HCT116 (cell line): Measurements from ENCODE around the gene SPESP1. TPM values are rescaled to one million over a fixed set of nuclear protein-coding genes. Genes with fewer than 3 reads are reported as not detected.

Experiments
- ATAC-seq: fragments of 200-7000 bp; cut with Tn5 transposase; 2 replicates; pipeline ENCODE4 v1.9.1; 2020; ENCODE audit warnings: mild to moderate bottlenecking, moderate library complexity
- BruUV-seq: library from RNA; stranded (reverse); fragments of 400-500 nt; replicated peaks from 2 replicates; lab custom pipeline; 2021; lab: Mats Ljungman, UMichigan
- CTCF ChIA-PET: fragments of 300-600 bp; sonication (Branson Sonifier 250); formaldehyde crosslinking; loops from one replicate; lab custom pipeline; 2021; ENCODE audit warnings: antibody characterized with exemption; lab: Charles Lee
- POLR2A ChIA-PET: fragments of 300-600, 350-600 bp; sonication (Branson Sonifier 250); formaldehyde crosslinking; loops from one replicate; lab custom pipeline; 2021; ENCODE audit warnings: antibody characterized with exemption; lab: Charles Lee
- RAD21 ChIA-PET, 2 experiments: fragments of 300-600 bp; sonication (Branson Sonifier 250); formaldehyde crosslinking; loops; one replicate each; lab custom pipeline; 2023; ENCODE audit warnings: low total read pairs in 2 of 2; ENCODE audit not compliant: uncharacterized antibody in 2 of 2, unreplicated experiment in 2 of 2, low non-redundant PET in 1 of 2; lab: Charles Lee
- DNase-seq: peaks from one replicate; pipeline ENCODE4 v3.0.0-alpha.2; 2010; ENCODE audit warnings: low read depth, low spot score
- H2AFZ ChIP-seq: fragments of 200-600 bp; shearing (Covaris generic), sonication (generic); 2 replicates; pipeline ENCODE4 v1.6.1; 2017; ENCODE audit warnings: low read depth, mixed run types, mixed read lengths, antibody characterized with exemption, low read length; ENCODE audit not compliant: poor library complexity, severe bottlenecking
- H3K27ac ChIP-seq: 2 replicates; pipeline ENCODE4 v1.5.1; 2012; ENCODE audit warnings: low read depth, low read length
- H3K27me3 ChIP-seq: fragments of 200-600 bp; sonication (generic); 2 replicates; pipeline ENCODE4 v1.6.1; 2016; ENCODE audit warnings: mixed run types, low read length, mixed read lengths; ENCODE audit not compliant: insufficient read depth
- H3K36me3 ChIP-seq, 2 experiments: fragments of 200-500 bp in 1 of 2; fragments of 200-600 bp in 1 of 2; sonication (Bioruptor generic) in 1 of 2; sonication (generic) in 1 of 2; 2 replicates each; pipeline versions ENCODE4 v1.5.1 to v1.6.1; 2014 to 2016; ENCODE audit warnings: low read length in 2 of 2, inconsistent platforms in 1 of 2, mixed read lengths in 1 of 2, mixed run types in 1 of 2; ENCODE audit not compliant: insufficient read depth in 2 of 2, control insufficient read depth in 1 of 2
- H3K4me1 ChIP-seq, 2 experiments: fragments of 200-600 bp in 1 of 2; sonication (generic) in 1 of 2; 2 replicates each; pipeline versions ENCODE4 v1.5.1 to v1.6.1; 2012 to 2017; ENCODE audit warnings: low read length in 2 of 2, inconsistent platforms in 1 of 2, mild to moderate bottlenecking in 1 of 2, mixed read lengths in 1 of 2, mixed run types in 1 of 2, moderate library complexity in 1 of 2; ENCODE audit not compliant: insufficient read depth in 2 of 2, control insufficient read depth in 1 of 2
- H3K4me2 ChIP-seq: fragments of 200-600 bp; sonication (generic); 2 replicates; pipeline ENCODE4 v1.6.1; 2017; ENCODE audit warnings: mixed run types, low read length, mixed read lengths
- H3K4me3 ChIP-seq, 2 experiments: fragments of 200-600 bp in 1 of 2; sonication (generic) in 1 of 2; replicated peaks in 1 of 2; 2 replicates each; pipeline ENCODE4 v1.5.1; 2011 to 2016; ENCODE audit warnings: low read length in 2 of 2, control low read depth in 1 of 2, low read depth in 1 of 2, mild to moderate bottlenecking in 1 of 2, mixed read lengths in 1 of 2, mixed run types in 1 of 2
- H3K79me2 ChIP-seq: fragments of 200-600 bp; sonication (generic); 2 replicates; pipeline ENCODE4 v1.6.1; 2017; ENCODE audit warnings: mild to moderate bottlenecking, mixed run types, low read length, moderate library complexity, mixed read lengths; ENCODE audit not compliant: insufficient read depth
- H3K9ac ChIP-seq: fragments of 200-600 bp; sonication (generic); 2 replicates; pipeline ENCODE4 v1.6.1; 2016; ENCODE audit warnings: low read length, mixed read lengths
- H3K9me2 ChIP-seq: fragments of 200-600 bp; sonication (generic), shearing (Covaris generic); 2 replicates; pipeline ENCODE4 v1.6.1; 2017; ENCODE audit warnings: mixed run types, mild to moderate bottlenecking, moderate library complexity; ENCODE audit not compliant: insufficient read depth
- H3K9me3 ChIP-seq, 2 experiments: fragments of 200-500 bp in 1 of 2; fragments of 200-600 bp in 1 of 2; sonication (Bioruptor generic) in 1 of 2; sonication (generic) in 1 of 2; 2 replicates each; pipeline ENCODE4 v1.6.1; 2014 to 2017; ENCODE audit warnings: low read length in 2 of 2, mixed read lengths in 2 of 2, inconsistent platforms in 1 of 2, low read depth in 1 of 2, mild to moderate bottlenecking in 1 of 2, mixed run types in 1 of 2, moderate library complexity in 1 of 2; ENCODE audit not compliant: control insufficient read depth in 1 of 2, insufficient read depth in 1 of 2
- H4K20me1 ChIP-seq: fragments of 200-600 bp; sonication (generic), shearing (Covaris generic); 2 replicates; pipeline ENCODE4 v1.6.1; 2017; ENCODE audit warnings: mixed run types, mild to moderate bottlenecking, moderate library complexity; ENCODE audit not compliant: insufficient read depth
- CTCF ChIP-seq, 3 experiments: fragments of 200-600 bp in 1 of 3; sonication (generic) in 1 of 3; IDR thresholded peaks in 2 of 3; conservative IDR thresholded peaks in 1 of 3; 2 replicates each; pipeline ENCODE4 v1.5.1; 2012 to 2017; ENCODE audit warnings: low read depth in 2 of 3, low read length in 2 of 3, antibody characterized with exemption in 1 of 3, borderline replicate concordance in 1 of 3, control low read depth in 1 of 3, mild to moderate bottlenecking in 1 of 3, mixed read lengths in 1 of 3, mixed run types in 1 of 3, moderate library complexity in 1 of 3; ENCODE audit not compliant: insufficient read depth in 1 of 3
- EGR1 ChIP-seq: IDR thresholded peaks from 2 replicates; pipeline ENCODE4 v1.6.1; 2012; ENCODE audit warnings: low read depth
- FOSL1 ChIP-seq: IDR thresholded peaks from 2 replicates; pipeline ENCODE4 v1.6.1; 2012; ENCODE audit warnings: low read depth
- JUND ChIP-seq: IDR thresholded peaks from 2 replicates; pipeline ENCODE4 v1.6.1; 2012
- RAD21 ChIP-seq: IDR thresholded peaks from 2 replicates; pipeline ENCODE4 v1.6.1; 2012; ENCODE audit warnings: low read depth, mild to moderate bottlenecking
- REST ChIP-seq: IDR thresholded peaks from 2 replicates; pipeline ENCODE4 v1.6.1; 2012; ENCODE audit warnings: low read depth
- SRF ChIP-seq: IDR thresholded peaks from 2 replicates; pipeline ENCODE4 v1.6.1; 2012; ENCODE audit warnings: low read depth
- TCF7L2 ChIP-seq: IDR thresholded peaks from 2 replicates; pipeline ENCODE4 v1.7.0; 2011; ENCODE audit warnings: borderline replicate concordance, inconsistent platforms; ENCODE audit not compliant: insufficient read depth, insufficient read length; ENCODE audit errors: extremely low read depth
- ZNF274 ChIP-seq: fragments of 200-500 bp; sonication (Bioruptor generic); IDR thresholded peaks from 2 replicates; pipeline ENCODE4 v1.6.1; 2014; ENCODE audit warnings: mild to moderate bottlenecking, low read depth, low read length, inconsistent platforms
- intact Hi-C: fragments of 100-400 bp; cut with micrococcal nuclease; formaldehyde crosslinking; loops from 2 replicates; pipeline ENCODE4 v1.10.0; 2022
- total RNA-seq: library from RNA; stranded (reverse); gene quantifications from one replicate; pipeline ENCODE4 v1.2.1, GENCODE V29; 2021; ENCODE audit not compliant: unreplicated experiment

SPESP1 gene
- total RNA-seq, 1 experiment from 2014 or later, result not detected

- DNase-seq, result no peak
- Histone ChIP-seq H3K36me3 (no peaks in the 10 kb centered on the region), H2AFZ (no peak overlapping the region), H3K9ac (no peak overlapping the region), H3K4me2 (no peak overlapping the region), H3K27ac (no peak overlapping the region), H3K4me3 (no peak overlapping the region), H3K9me3 (no peaks in the 10 kb centered on the region), H4K20me1 (no peaks in the 10 kb centered on the region), H3K9me2 (no peaks in the 10 kb centered on the region), H3K4me1 (no peaks in the 10 kb centered on the region), H3K27me3 (no peaks in the 10 kb centered on the region), H3K79me2 (no peaks in the 10 kb centered on the region)
- ChIA-PET RAD21 (no interaction called here), CTCF (interaction anchor here (0.9 kb wide), 1 partner anchor 20 kb away, joined by 3 read pairs; no protein-coding TSS in a partner anchor), POLR2A (no interaction called here)
- BruUV-seq, result no TSS peak
- intact Hi-C loops, result no loop called here
- no peak for TF ChIP-seq FOSL1
- no peak for TF ChIP-seq EGR1
- TF ChIP-seq RAD21, result no peak
- no peak for TF ChIP-seq TCF7L2
- TF ChIP-seq ZNF274, result no peak
- no peak for TF ChIP-seq REST
- no peak for TF ChIP-seq SRF
- TF ChIP-seq CTCF (IDR thresholded peaks at IDR 0.05 in 2 of 3, conservative IDR thresholded peaks at IDR 0.05 in 1 of 3; ENCODE audit: borderline replicate concordance in 1 of 3, insufficient read depth in 1 of 3, low read depth in 2 of 3, low read length in 2 of 3), result no peak
- no peak for TF ChIP-seq JUND
- no peak for ATAC-seq
Observed at GRCh38 chr15:68896178-68896577, 34.1 kb upstream of the SPESP1 start.
